Measurements from ENCODE around the gene ARID3C.

GRCh38 chr9:34582787-34583186, 46.1 kb downstream of the ARID3C start:
- TF ChIP-seq CTCF (IDR thresholded peaks at IDR 0.05) (no peak), POLR2AphosphoS5 (IDR thresholded peaks at IDR 0.05; ENCODE audit: insufficient read depth in 1 of 2, low read depth in 1 of 2) (no peak)

All from vagina (tissue), 2 donors.